Measurements from ENCODE around the gene PDE4D.

- no peak for TF ChIP-seq CTCF (IDR thresholded peaks at IDR 0.05; ENCODE audit: low read length)
- no peak for TF ChIP-seq EZH2 (optimal IDR thresholded peaks at IDR 0.05; ENCODE audit: low read depth, low read length)
- no peak for TF ChIP-seq EZH2phosphoT487 (IDR thresholded peaks at IDR 0.05; ENCODE audit: low read length)
Observed at GRCh38 chr5:59517926-59518585, 375.5 kb downstream of the PDE4D start.

Measured in MM.1S (cell line).